ENCODE measurements around the gene MYO9B. TPM values are rescaled to one million over a fixed set of nuclear protein-coding genes. Genes with fewer than 3 reads are reported as not detected.

MYO9B gene
- polyA plus RNA-seq, 1 donor (not counting 4 experiments of a cell fraction or from before 2014, with no cell fraction given): 14.3 TPM

GRCh38 chr19:17259118-17259780 is 183.7 kb downstream of the MYO9B start:
- no peak overlapping the region for H3K27ac ChIP-seq (ENCODE audit: control insufficient read depth, insufficient read depth, low read length)
- H3K9ac ChIP-seq (ENCODE audit: control insufficient read depth, extremely low read depth, insufficient read depth, low read length): no peak overlapping the region
- peaks cover 5% of the 10 kb centered on the region for H3K9me3 ChIP-seq (ENCODE audit: control insufficient read depth, low read depth, low read length)
- H3K4me1 ChIP-seq (ENCODE audit: control insufficient read depth, extremely low read depth, insufficient read depth, low read length): no peaks in the 10 kb centered on the region
- no peaks in the 10 kb centered on the region for H3K79me2 ChIP-seq (ENCODE audit: control insufficient read depth, insufficient read depth, low read length)
- no peak for FAIRE-seq
- H3K4me3 ChIP-seq (ENCODE audit: control insufficient read depth in 2 of 3, extremely low read depth in 1 of 3, insufficient read depth in 2 of 3, low read depth in 1 of 3, low read length in 3 of 3): no peak overlapping the region
- dilution Hi-C loops (cut with MboI; ENCODE audit: extremely low pct_ligation_motif_present, low sequenced_read_pairs): no loop called here
- TF ChIP-seq CTCF (optimal IDR thresholded peaks at IDR 0.05 in 1 of 3, IDR thresholded peaks at IDR 0.05 in 1 of 3, conservative IDR thresholded peaks at IDR 0.05 in 1 of 3; ENCODE audit: extremely low read depth in 1 of 3, insufficient read depth in 2 of 3, low read length in 3 of 3) (no peak), EZH2 (IDR thresholded peaks at IDR 0.05; ENCODE audit: low read length) (no peak)
- H3K4me2 ChIP-seq (ENCODE audit: control insufficient read depth, extremely low read depth, insufficient read depth, low read depth, low read length): no peak overlapping the region
- no peaks in the 10 kb centered on the region for H3K9me1 ChIP-seq (ENCODE audit: control insufficient read depth, extremely low read depth, insufficient read depth, low read length)
- no peak overlapping the region for H2AFZ ChIP-seq (ENCODE audit: control insufficient read depth, low read length)
- no peaks in the 10 kb centered on the region for H3K36me3 ChIP-seq (ENCODE audit: control insufficient read depth in 2 of 2, extremely low read depth in 1 of 2, insufficient read depth in 2 of 2, low read length in 2 of 2)
- no peaks in the 10 kb centered on the region for H3K27me3 ChIP-seq (ENCODE audit: control insufficient read depth, extremely low read depth, insufficient read depth, low read length)
- H4K20me1 ChIP-seq (ENCODE audit: control insufficient read depth, extremely low read depth, insufficient read depth, low read length): no peaks in the 10 kb centered on the region
- no peak for DNase-seq (ENCODE audit: low read depth, low spot score)

GRCh38 chr19:17259934-17260333 is 184.4 kb downstream of the MYO9B start:
- H4K20me1 ChIP-seq (ENCODE audit: control insufficient read depth, extremely low read depth, insufficient read depth, low read length): no peaks in the 10 kb centered on the region
- H3K4me1 ChIP-seq (ENCODE audit: control insufficient read depth, extremely low read depth, insufficient read depth, low read length): no peaks in the 10 kb centered on the region
- no peaks in the 10 kb centered on the region for H3K9me1 ChIP-seq (ENCODE audit: control insufficient read depth, extremely low read depth, insufficient read depth, low read length)
- H2AFZ ChIP-seq (ENCODE audit: control insufficient read depth, low read length): no peak overlapping the region
- H3K9me3 ChIP-seq (ENCODE audit: control insufficient read depth, low read depth, low read length): peaks cover 5% of the 10 kb centered on the region
- H3K27ac ChIP-seq (ENCODE audit: control insufficient read depth, insufficient read depth, low read length): no peak overlapping the region
- H3K27me3 ChIP-seq (ENCODE audit: control insufficient read depth, extremely low read depth, insufficient read depth, low read length): no peaks in the 10 kb centered on the region
- dilution Hi-C loops (cut with MboI; ENCODE audit: extremely low pct_ligation_motif_present, low sequenced_read_pairs): no loop called here
- DNase-seq (ENCODE audit: low read depth, low spot score) (no peak), FAIRE-seq (no peak)
- no peak overlapping the region for H3K4me3 ChIP-seq (ENCODE audit: control insufficient read depth in 2 of 3, extremely low read depth in 1 of 3, insufficient read depth in 2 of 3, low read depth in 1 of 3, low read length in 3 of 3)
- H3K36me3 ChIP-seq (ENCODE audit: control insufficient read depth in 2 of 2, extremely low read depth in 1 of 2, insufficient read depth in 2 of 2, low read length in 2 of 2): no peaks in the 10 kb centered on the region
- no peak overlapping the region for H3K4me2 ChIP-seq (ENCODE audit: control insufficient read depth, extremely low read depth, insufficient read depth, low read depth, low read length)
- no peaks in the 10 kb centered on the region for H3K79me2 ChIP-seq (ENCODE audit: control insufficient read depth, insufficient read depth, low read length)
- TF ChIP-seq CTCF (optimal IDR thresholded peaks at IDR 0.05 in 1 of 3, IDR thresholded peaks at IDR 0.05 in 1 of 3, conservative IDR thresholded peaks at IDR 0.05 in 1 of 3; ENCODE audit: extremely low read depth in 1 of 3, insufficient read depth in 2 of 3, low read length in 3 of 3) (no peak), EZH2 (IDR thresholded peaks at IDR 0.05; ENCODE audit: low read length) (no peak)
- no peak overlapping the region for H3K9ac ChIP-seq (ENCODE audit: control insufficient read depth, extremely low read depth, insufficient read depth, low read length)
